ENCODE data around the gene SEM1. TPM values are rescaled to one million over a fixed set of nuclear protein-coding genes. Genes with fewer than 3 reads are reported as not detected.

SEM1 gene
- total and polyA plus RNA-seq, 9 of the 15 experiments (the other 6 are each of a cell fraction or from before 2014, with no cell fraction given) = 74.7 to 938 (median 454) TPM

DNA sequence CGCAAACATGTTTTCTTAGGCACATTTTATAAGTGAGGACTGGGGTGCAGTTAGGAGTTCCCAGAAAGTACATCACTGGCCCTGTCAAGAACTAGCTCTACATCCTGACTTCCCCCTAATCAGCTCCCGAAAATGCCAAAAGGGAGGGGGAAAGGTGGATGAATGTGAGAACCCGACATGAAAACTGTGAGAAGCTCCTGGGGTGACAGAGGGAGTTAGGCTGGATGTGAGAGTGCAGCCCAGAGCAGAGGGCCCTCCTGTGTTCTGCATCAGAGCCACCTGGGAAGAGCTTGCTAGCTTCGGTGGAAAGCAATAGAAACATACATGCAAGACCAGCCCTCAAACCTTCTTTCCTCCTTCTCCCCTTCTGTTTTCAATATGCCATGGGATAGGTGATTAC lies 30.5 kb upstream of the SEM1 start:
- intact Hi-C loops (cut with micrococcal nuclease) = no loop called here
- Histone ChIP-seq H3K4me3 (no peak overlapping the region), H3K9ac (ENCODE audit: insufficient read depth in 1 of 2, low read depth in 2 of 2, low read length in 2 of 2) (no peak overlapping the region), H3K4me1 (replicated peaks in 1 of 2; ENCODE audit: control insufficient read depth in 2 of 2, insufficient read depth in 2 of 2, low read length in 2 of 2) (no peaks in the 10 kb centered on the region), H2AFZ (ENCODE audit: low read depth, low read length) (no peak overlapping the region), H3K36me3 (ENCODE audit: control insufficient read depth, insufficient read depth, low read length) (no peaks in the 10 kb centered on the region), H3K9me3 (replicated peaks; ENCODE audit: control insufficient read depth, insufficient read depth, low read depth, low read length) (no peaks in the 10 kb centered on the region), H3K4me2 (ENCODE audit: insufficient read depth, low read length) (no peak overlapping the region), H3K9me1 (ENCODE audit: control insufficient read depth, insufficient read depth, low read length) (no peaks in the 10 kb centered on the region), H3K79me2 (ENCODE audit: control insufficient read depth, insufficient read depth, low read length) (no peaks in the 10 kb centered on the region), H4K20me1 (replicated peaks; ENCODE audit: control insufficient read depth, insufficient read depth, low read length) (no peaks in the 10 kb centered on the region), H3K27ac (ENCODE audit: extremely low read depth, low read depth, low read length) (no peak overlapping the region), H3K27me3 (ENCODE audit: control insufficient read depth in 2 of 2, insufficient read depth in 2 of 2, low read length in 2 of 2) (peaks cover 0 to 8% of the 10 kb centered on the region in 2 experiments; a peak in 3 of 5 replicates)
- POLR2A ChIA-PET = no interaction called here
- in situ Hi-C loops (cut with MboI) = no loop called here
- no TSS peak for BruUV-seq (replicated peaks)
- TF ChIP-seq, protein P1, sequence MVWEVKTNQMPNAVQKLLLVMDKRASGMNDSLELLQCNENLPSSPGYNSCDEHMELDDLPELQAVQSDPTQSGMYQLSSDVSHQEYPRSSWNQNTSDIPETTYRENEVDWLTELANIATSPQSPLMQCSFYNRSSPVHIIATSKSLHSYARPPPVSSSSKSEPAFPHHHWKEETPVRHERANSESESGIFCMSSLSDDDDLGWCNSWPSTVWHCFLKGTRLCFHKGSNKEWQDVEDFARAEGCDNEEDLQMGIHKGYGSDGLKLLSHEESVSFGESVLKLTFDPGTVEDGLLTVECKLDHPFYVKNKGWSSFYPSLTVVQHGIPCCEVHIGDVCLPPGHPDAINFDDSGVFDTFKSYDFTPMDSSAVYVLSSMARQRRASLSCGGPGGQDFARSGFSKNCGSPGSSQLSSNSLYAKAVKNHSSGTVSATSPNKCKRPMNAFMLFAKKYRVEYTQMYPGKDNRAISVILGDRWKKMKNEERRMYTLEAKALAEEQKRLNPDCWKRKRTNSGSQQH (CRISPR knock-in tag; IDR thresholded peaks at IDR 0.05) = no peak
- no peak for TF ChIP-seq HIVEP1 (CRISPR knock-in tag; IDR thresholded peaks at IDR 0.05)
- TF ChIP-seq, protein P2, sequence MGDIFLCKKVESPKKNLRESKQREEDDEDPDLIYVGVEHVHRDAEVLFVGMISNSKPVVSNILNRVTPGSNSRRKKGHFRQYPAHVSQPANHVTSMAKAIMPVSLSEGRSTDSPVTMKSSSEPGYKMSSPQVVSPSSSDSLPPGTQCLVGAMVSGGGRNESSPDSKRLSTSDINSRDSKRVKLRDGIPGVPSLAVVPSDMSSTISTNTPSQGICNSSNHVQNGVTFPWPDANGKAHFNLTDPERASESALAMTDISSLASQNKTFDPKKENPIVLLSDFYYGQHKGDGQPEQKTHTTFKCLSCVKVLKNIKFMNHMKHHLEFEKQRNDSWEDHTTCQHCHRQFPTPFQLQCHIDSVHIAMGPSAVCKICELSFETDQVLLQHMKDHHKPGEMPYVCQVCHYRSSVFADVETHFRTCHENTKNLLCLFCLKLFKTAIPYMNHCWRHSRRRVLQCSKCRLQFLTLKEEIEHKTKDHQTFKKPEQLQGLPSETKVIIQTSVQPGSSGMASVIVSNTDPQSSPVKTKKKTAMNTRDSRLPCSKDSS (IDR thresholded peaks at IDR 0.05; ENCODE audit: low read depth, partially characterized antibody) = no peak
- no peak for TF ChIP-seq MCM5 (IDR thresholded peaks at IDR 0.05; ENCODE audit: low read depth)
- TF ChIP-seq ZC3H11A (IDR thresholded peaks at IDR 0.05; ENCODE audit: low read depth, low read length) = no peak
- TF ChIP-seq, protein P3, sequence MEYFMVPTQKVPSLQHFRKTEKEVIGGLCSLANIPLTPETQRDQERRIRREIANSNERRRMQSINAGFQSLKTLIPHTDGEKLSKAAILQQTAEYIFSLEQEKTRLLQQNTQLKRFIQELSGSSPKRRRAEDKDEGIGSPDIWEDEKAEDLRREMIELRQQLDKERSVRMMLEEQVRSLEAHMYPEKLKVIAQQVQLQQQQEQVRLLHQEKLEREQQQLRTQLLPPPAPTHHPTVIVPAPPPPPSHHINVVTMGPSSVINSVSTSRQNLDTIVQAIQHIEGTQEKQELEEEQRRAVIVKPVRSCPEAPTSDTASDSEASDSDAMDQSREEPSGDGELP (CRISPR knock-in tag; IDR thresholded peaks at IDR 0.05; ENCODE audit: borderline replicate concordance) = no peak
- no peak for TF ChIP-seq ZNF3 (CRISPR knock-in tag; IDR thresholded peaks at IDR 0.05)
- TF ChIP-seq ZFP30 (CRISPR knock-in tag; IDR thresholded peaks at IDR 0.05; ENCODE audit: borderline replicate concordance) = no peak
- TF ChIP-seq, protein P4, sequence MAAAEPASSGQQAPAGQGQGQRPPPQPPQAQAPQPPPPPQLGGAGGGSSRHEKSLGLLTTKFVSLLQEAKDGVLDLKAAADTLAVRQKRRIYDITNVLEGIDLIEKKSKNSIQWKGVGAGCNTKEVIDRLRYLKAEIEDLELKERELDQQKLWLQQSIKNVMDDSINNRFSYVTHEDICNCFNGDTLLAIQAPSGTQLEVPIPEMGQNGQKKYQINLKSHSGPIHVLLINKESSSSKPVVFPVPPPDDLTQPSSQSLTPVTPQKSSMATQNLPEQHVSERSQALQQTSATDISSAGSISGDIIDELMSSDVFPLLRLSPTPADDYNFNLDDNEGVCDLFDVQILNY (CRISPR knock-in tag; IDR thresholded peaks at IDR 0.05) = no peak
- no peak for TF ChIP-seq ZNF780A (CRISPR knock-in tag; IDR thresholded peaks at IDR 0.05)
- TF ChIP-seq ZNF551 (CRISPR knock-in tag; IDR thresholded peaks at IDR 0.05) = no peak
- TF ChIP-seq FOSL1 (tag; conservative IDR thresholded peaks at IDR 0.05) = no peak
- no peak for TF ChIP-seq ZNF197 (CRISPR knock-in tag; IDR thresholded peaks at IDR 0.05; ENCODE audit: low read depth)
- no peak for TF ChIP-seq HNRNPH1 (optimal IDR thresholded peaks at IDR 0.05; ENCODE audit: low read depth, low read length)
- ATAC-seq = no peak
- no peak for FAIRE-seq
- DNase-seq (ENCODE audit: extremely low read depth in 1 of 4, low spot score in 3 of 4) = no peak
- 0% methylated on average over 4 of the region's 4 CpGs for WGBS (ENCODE audit: insufficient coverage, low coverage, missing lambda C conversion rate)
- CTCF ChIA-PET (ENCODE audit: low intra/inter-chr PET ratio) = no interaction called here
